SK-N-SH (cell line): ENCODE measurements around the gene PLGRKT. TPM values are rescaled to one million over a fixed set of nuclear protein-coding genes. Genes with fewer than 3 reads are reported as not detected.
A peak's percentile ranks its signal among the peaks of the same experiment; 100 is the strongest.

Experiments
- CTCF ChIA-PET: fragments of 300-600, 350-600 bp; formaldehyde crosslinking; extraction: SDS; loops from one replicate; lab custom pipeline; 2021; lab: Yijun Ruan, JAX
- POLR2A ChIA-PET: fragments of 350-600 bp; sonication (Branson Sonifier 250); formaldehyde crosslinking; extraction: SDS; loops from one replicate; lab custom pipeline; 2020; ENCODE audit warnings: antibody characterized with exemption, inconsistent platforms; lab: Yijun Ruan, JAX
- DNase-seq: peaks from one replicate; pipeline ENCODE4 v3.0.0; 2012
- H2AFZ ChIP-seq: fragments of 200-600 bp; sonication (generic); 2 replicates; pipeline ENCODE4 v1.8.1; 2016; ENCODE audit warnings: antibody characterized with exemption, mild to moderate bottlenecking, low read depth
- H3F3A ChIP-seq: fragments of 200-600 bp; sonication (generic); replicated peaks from 2 replicates; pipeline ENCODE3; 2016; ENCODE audit warnings: antibody characterized with exemption, mild to moderate bottlenecking; ENCODE audit not compliant: insufficient read depth
- H3K27ac ChIP-seq, 2 experiments: fragments of 200-500 bp in 1 of 2; fragments of 200-600 bp in 1 of 2; sonication (Bioruptor generic) in 1 of 2; sonication (generic), shearing (Covaris generic) in 1 of 2; 2 replicates each; pipeline versions ENCODE4 v1.5.1 to v1.6.1; 2014 to 2016; ENCODE audit warnings: low read depth in 2 of 2, inconsistent platforms in 1 of 2, low read length in 1 of 2, mild to moderate bottlenecking in 1 of 2, mixed read lengths in 1 of 2
- H3K27me3 ChIP-seq: fragments of 200-600 bp; sonication (generic), shearing (Covaris generic); 2 replicates; pipeline ENCODE4 v1.6.1; 2016; ENCODE audit warnings: mixed run types; ENCODE audit not compliant: insufficient read depth
- H3K36me3 ChIP-seq, 2 experiments: fragments of 200-500 bp in 1 of 2; fragments of 200-600 bp in 1 of 2; sonication (Bioruptor generic) in 1 of 2; sonication (generic) in 1 of 2; replicated peaks in 1 of 2; 2 replicates each; pipeline versions ENCODE3 to v1.5.1; 2014 to 2016; ENCODE audit warnings: low read length in 1 of 2, mild to moderate bottlenecking in 1 of 2; ENCODE audit not compliant: insufficient read depth in 2 of 2, control insufficient read depth in 1 of 2
- H3K4me1 ChIP-seq, 2 experiments: fragments of 200-500 bp in 1 of 2; fragments of 200-600 bp in 1 of 2; sonication (Bioruptor generic) in 1 of 2; sonication (generic), shearing (Covaris generic) in 1 of 2; 2 replicates each; pipeline versions ENCODE4 v1.5.1 to v1.6.1; 2014 to 2016; ENCODE audit warnings: low read depth in 1 of 2, low read length in 1 of 2, mixed run types in 1 of 2; ENCODE audit not compliant: insufficient read depth in 2 of 2, control insufficient read depth in 1 of 2
- H3K4me2 ChIP-seq: fragments of 200-600 bp; sonication (generic), shearing (Covaris generic); 2 replicates; pipeline ENCODE4 v1.6.1; 2017; ENCODE audit warnings: mixed run types
- H3K4me3 ChIP-seq, 2 experiments: fragments of 200-500 bp in 1 of 2; fragments of 200-600 bp in 1 of 2; sonication (Bioruptor generic) in 1 of 2; sonication (generic), shearing (Covaris generic) in 1 of 2; 2 replicates each; pipeline versions ENCODE4 v1.5.1 to v1.8.1; 2014 to 2016; ENCODE audit warnings: low read depth in 2 of 2, inconsistent platforms in 1 of 2, low read length in 1 of 2, mild to moderate bottlenecking in 1 of 2, mixed read lengths in 1 of 2, moderate library complexity in 1 of 2
- H3K79me2 ChIP-seq: fragments of 200-600 bp; sonication (generic); 2 replicates; pipeline ENCODE4 v1.8.1; 2017; ENCODE audit warnings: mild to moderate bottlenecking; ENCODE audit not compliant: insufficient read depth
- H3K9ac ChIP-seq: fragments of 200-600 bp; sonication (generic); 2 replicates; pipeline ENCODE4 v1.6.1; 2017; ENCODE audit warnings: mixed run types
- H3K9me2 ChIP-seq: fragments of 200-600 bp; sonication (generic); 2 replicates; pipeline ENCODE4 v1.6.1; 2017; ENCODE audit warnings: mixed run types
- H3K9me3 ChIP-seq: fragments of 200-600 bp; sonication (generic); 2 replicates; pipeline ENCODE4 v1.6.1; 2017; ENCODE audit warnings: mixed run types, mild to moderate bottlenecking, moderate library complexity
- H4K20me1 ChIP-seq: fragments of 200-600 bp; sonication (generic); 2 replicates; pipeline ENCODE4 v1.6.1; 2017; ENCODE audit warnings: mild to moderate bottlenecking, mixed run types; ENCODE audit not compliant: insufficient read depth
- CHD2 ChIP-seq: fragments of 150-350 bp; IDR thresholded peaks from 2 replicates; pipeline ENCODE4 v1.6.1; 2018; ENCODE audit warnings: low read length; ENCODE audit not compliant: partially characterized antibody
- ELF1 ChIP-seq: IDR thresholded peaks from 2 replicates; pipeline ENCODE4 v1.4.0; 2012
- EP300 ChIP-seq, 2 experiments: IDR thresholded peaks; 2 replicates each; pipeline versions ENCODE4 v1.4.0 to v1.6.1; 2012; ENCODE audit warnings: borderline replicate concordance in 1 of 2, low read depth in 1 of 2, low read length in 1 of 2
- EZH2phosphoT487 ChIP-seq: fragments of 200-600 bp; sonication (generic); IDR thresholded peaks from 2 replicates; pipeline ENCODE4 v1.6.1; 2017; ENCODE audit warnings: low read depth, mixed run types, mild to moderate bottlenecking, antibody characterized with exemption, moderate library complexity, borderline replicate concordance
- FOSL2 ChIP-seq: IDR thresholded peaks from 2 replicates; pipeline ENCODE4 v1.4.0; 2012; ENCODE audit warnings: low read depth, mild to moderate bottlenecking, moderate library complexity, borderline replicate concordance
- FOXJ3 ChIP-seq: sonication (generic); formaldehyde crosslinking; IDR thresholded peaks from 2 replicates; pipeline ENCODE4 v1.5.1; 2020; ENCODE audit warnings: mild to moderate bottlenecking, missing genetic modification reagents
- FOXM1 ChIP-seq: IDR thresholded peaks from 2 replicates; pipeline ENCODE4 v1.4.0; 2012; ENCODE audit warnings: low read depth, mild to moderate bottlenecking
- GABPA ChIP-seq: IDR thresholded peaks from 2 replicates; pipeline ENCODE4 v1.4.0; 2012; ENCODE audit warnings: low read depth, mild to moderate bottlenecking
- GATA2 ChIP-seq: sonication (generic); formaldehyde crosslinking; IDR thresholded peaks from 2 replicates; pipeline ENCODE4 v1.5.0; 2020; ENCODE audit warnings: mild to moderate bottlenecking, missing genetic modification reagents
- IRF3 ChIP-seq: fragments of 150-350 bp; IDR thresholded peaks from 2 replicates; pipeline ENCODE4 v1.6.1; 2016; ENCODE audit warnings: mild to moderate bottlenecking, low read depth, low read length
- JUND ChIP-seq: IDR thresholded peaks from 2 replicates; pipeline ENCODE4 v1.4.0; 2012
- MAX ChIP-seq: IDR thresholded peaks from 2 replicates; pipeline ENCODE4 v1.4.0; 2012; ENCODE audit warnings: low read depth
- MEF2A ChIP-seq: IDR thresholded peaks from 2 replicates; pipeline ENCODE4 v1.4.0; 2012; ENCODE audit warnings: low read depth, borderline replicate concordance
- MXI1 ChIP-seq: IDR thresholded peaks from 2 replicates; pipeline ENCODE4 v1.6.1; 2012; ENCODE audit warnings: mild to moderate bottlenecking, low read depth, low read length, improper control_type of control experiment
- NFIC ChIP-seq: IDR thresholded peaks from 2 replicates; pipeline ENCODE4 v1.4.0; 2012; ENCODE audit warnings: borderline replicate concordance
- NRF1 ChIP-seq: IDR thresholded peaks from 2 replicates; pipeline ENCODE4 v1.6.1; 2012; ENCODE audit warnings: low read depth, mild to moderate bottlenecking, low read length
- PBX3 ChIP-seq: IDR thresholded peaks from 2 replicates; pipeline ENCODE4; 2012
- POLR2AphosphoS5 ChIP-seq: IDR thresholded peaks from 2 replicates; pipeline ENCODE4 v1.6.1; 2012; ENCODE audit warnings: low read depth, low read length
- RAD21 ChIP-seq: IDR thresholded peaks from 2 replicates; pipeline ENCODE4 v1.6.1; 2012; ENCODE audit warnings: mild to moderate bottlenecking, low read length
- RCOR1 ChIP-seq: fragments of 150-350 bp; IDR thresholded peaks from 2 replicates; pipeline ENCODE4 v1.6.1; 2017; ENCODE audit warnings: antibody characterized with exemption, low read length
- RXRA ChIP-seq: IDR thresholded peaks from 2 replicates; pipeline ENCODE4 v1.4.0; 2012; ENCODE audit warnings: low read depth, mild to moderate bottlenecking, borderline replicate concordance
- SIN3A ChIP-seq: IDR thresholded peaks from 2 replicates; pipeline ENCODE4 v1.6.1; 2012; ENCODE audit warnings: low read depth, mild to moderate bottlenecking, low read length, moderate library complexity, borderline replicate concordance
- SMC3 ChIP-seq: IDR thresholded peaks from 2 replicates; pipeline ENCODE4 v1.6.1; 2012; ENCODE audit warnings: low read depth, low read length, improper control_type of control experiment
- TCF12 ChIP-seq: IDR thresholded peaks from 2 replicates; pipeline ENCODE4 v1.4.0; 2012
- TEAD4 ChIP-seq: IDR thresholded peaks from 2 replicates; pipeline ENCODE4 v1.4.0; 2012; ENCODE audit warnings: mild to moderate bottlenecking, borderline replicate concordance; ENCODE audit not compliant: insufficient read depth
- USF1 ChIP-seq: IDR thresholded peaks from 2 replicates; pipeline ENCODE4 v1.4.0; 2012; ENCODE audit warnings: low read depth, borderline replicate concordance
- USF2 ChIP-seq: fragments of 150-350 bp; IDR thresholded peaks from 2 replicates; pipeline ENCODE4 v1.6.1; 2017; ENCODE audit warnings: antibody characterized with exemption, low read length, low read depth, borderline replicate concordance
- ZBTB33 ChIP-seq: IDR thresholded peaks from 2 replicates; pipeline ENCODE4 v1.4.0; 2012; ENCODE audit warnings: low read depth, borderline replicate concordance
- WGBS: methylation state at CpG from one replicate; pipeline ENCODE4 v1.1.6; 2017; ENCODE audit warnings: low lambda C conversion rate; 5-methylcytosine and 5-hydroxymethylcytosine counted together
- polyA plus RNA-seq, 3 experiments: library from polyadenylated mRNA; depleted of rRNA; stranded (reverse); fragments of >200 nt; gene quantifications; 2 replicates each; pipeline ENCODE4 v1.2.3, GENCODE V29; 2012

The PLGRKT gene
- polyA plus RNA-seq, 1 of the 3 experiments (the other 2 are of a cell fraction) = 11.4 TPM

GRCh38 chr9:5389109-5389732 lies 48.5 kb downstream of the PLGRKT start:
- CTCF ChIA-PET = no interaction called here
- H3K27me3 ChIP-seq = no peaks in the 10 kb centered on the region
- peaks cover 0 to 15% of the 10 kb centered on the region in 2 experiments; a peak in 3 of 4 replicates for H3K4me1 ChIP-seq
- 33% methylated on average over 3 of the region's 3 CpGs for WGBS
- H3K9me3 ChIP-seq = no peaks in the 10 kb centered on the region
- H3K4me2 ChIP-seq = no peak overlapping the region
- no peak overlapping the region for H3K9ac ChIP-seq
- no peak for DNase-seq
- no peak overlapping the region; a peak in 1 of 4 replicates for H3K27ac ChIP-seq
- H3K36me3 ChIP-seq = no peaks in the 10 kb centered on the region
- H3K4me3 ChIP-seq = no peak overlapping the region
- H3K79me2 ChIP-seq = no peaks in the 10 kb centered on the region
- H4K20me1 ChIP-seq = no peaks in the 10 kb centered on the region
- peaks cover 15% of the 10 kb centered on the region for H3F3A ChIP-seq
- POLR2A ChIA-PET = no interaction called here
- H3K9me2 ChIP-seq = no peaks in the 10 kb centered on the region
- no peak overlapping the region for H2AFZ ChIP-seq
- TF ChIP-seq NFIC (peak; percentile 86), PBX3 (peak; percentile 92), MEF2A (no peak), SIN3A (no peak), RAD21 (no peak), GABPA (no peak), USF1 (no peak), USF2 (no peak), TCF12 (peak; percentile 90), MAX (peak; percentile 58), IRF3 (no peak), POLR2AphosphoS5 (peak; percentile 32; the same call in 1 of the 2 replicates), NRF1 (no peak), RXRA (peak; percentile 25; the same call in 1 of the 2 replicates), RCOR1 (no peak), ELF1 (no peak), GATA2 (no peak), SMC3 (no peak), FOXJ3 (no peak), ZBTB33 (peak; percentile 53; the same call in 1 of the 2 replicates), FOSL2 (peak; percentile 43; the same call in 1 of the 2 replicates), EP300 (IDR thresholded peaks at IDR 0.05; ENCODE audit: borderline replicate concordance in 1 of 2, low read depth in 1 of 2, low read length in 1 of 2) (peak in 1 of 2 experiments; percentile 57; a peak in 1 of 4 replicates), TEAD4 (peak; percentile 67; the same call in 1 of the 2 replicates), EZH2phosphoT487 (no peak), CHD2 (no peak), MXI1 (no peak), JUND (peak; percentile 67), FOXM1 (no peak)
